NCI-H2081 (cell line): ENCODE data around the gene LIMCH1.

Source experiments
- DNase-seq, 2 experiments: peaks; one replicate each; lab custom pipeline; 2025; lab: John Stamatoyannopoulos, UW

LIMCH1 gene

DNA sequence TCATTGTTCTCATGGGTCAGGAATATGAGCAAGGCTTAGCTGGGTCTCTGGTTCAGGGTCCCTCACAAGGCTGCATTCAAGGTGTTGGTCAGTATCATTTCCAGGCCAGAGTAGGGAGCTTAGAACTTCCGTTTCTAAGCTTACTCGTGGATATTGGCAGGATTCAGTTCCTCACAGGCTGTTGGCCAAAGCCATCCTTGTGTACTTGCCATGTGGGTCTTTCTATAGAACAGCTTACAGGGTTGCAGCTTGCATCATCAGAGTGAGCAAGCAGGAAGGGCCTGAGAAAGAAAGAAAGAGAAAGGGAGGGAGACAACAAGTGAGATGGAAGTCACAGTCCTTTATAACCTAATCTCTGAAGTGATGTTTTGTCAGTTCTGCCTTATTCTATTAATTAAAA is 5.1 kb upstream of the LIMCH1 start:
- DNase-seq = no peak

DNA sequence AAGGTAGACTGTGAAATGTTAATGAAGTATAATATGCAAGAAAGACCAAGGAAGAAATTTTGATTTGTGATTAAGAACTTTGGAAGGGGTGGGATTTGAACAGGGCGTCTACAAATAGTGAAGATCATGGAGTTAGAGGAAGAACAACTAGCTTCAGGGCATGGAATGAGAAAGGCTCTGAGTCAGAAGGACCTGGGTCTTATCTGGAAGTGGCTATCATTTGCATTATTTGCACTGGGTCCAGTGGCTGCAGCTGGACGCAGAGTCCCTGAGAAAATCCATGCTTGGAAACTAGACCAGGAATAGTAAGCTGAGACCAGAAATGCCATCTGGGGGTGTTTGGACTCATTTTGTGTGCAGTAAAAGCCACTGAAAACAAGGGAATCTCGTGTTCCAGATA is 4.3 kb upstream of the LIMCH1 start:
- DNase-seq = no peak

DNA sequence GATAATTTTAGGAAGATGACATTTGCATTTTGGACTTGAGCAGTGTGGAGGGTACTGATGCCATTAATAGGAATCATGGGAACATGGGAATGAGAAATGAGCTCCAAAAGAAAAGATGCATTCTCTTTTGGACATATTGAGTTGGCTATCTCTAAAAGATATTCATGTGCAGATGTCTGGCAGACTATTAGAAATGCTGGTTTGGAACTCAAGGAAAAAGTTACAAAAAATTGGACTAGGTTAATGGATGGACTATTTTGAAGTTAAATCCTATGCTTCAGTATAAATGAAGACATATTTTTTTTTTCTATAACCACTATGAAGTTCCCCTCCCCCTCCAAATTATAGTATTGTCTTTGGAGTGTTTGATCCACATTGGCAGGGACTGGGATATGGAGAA is 3.6 kb upstream of the LIMCH1 start:
- DNase-seq = no peak

DNA sequence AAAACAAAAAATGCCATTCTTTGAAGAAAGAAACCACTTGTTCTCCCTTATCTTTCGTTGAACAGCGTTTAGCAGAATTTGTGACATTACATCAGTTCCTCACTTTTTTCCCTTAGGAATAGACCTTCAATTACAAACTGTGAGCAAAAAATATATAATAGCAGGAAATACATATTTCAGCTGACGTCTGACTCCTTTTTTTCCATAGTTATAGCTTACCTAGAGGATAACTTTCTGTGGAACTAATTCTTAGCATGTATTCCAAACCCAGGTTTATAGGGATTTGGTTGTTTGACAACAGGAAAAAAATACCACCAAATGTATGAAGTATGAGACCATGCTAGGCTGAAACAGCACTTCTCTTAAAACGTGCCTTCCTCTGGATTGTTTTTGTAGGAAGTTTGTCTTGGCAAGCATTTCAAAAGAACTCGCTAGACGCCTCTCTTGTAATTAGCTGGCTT is 2.0 kb upstream of the LIMCH1 start:
- DNase-seq = peak in 1 of 2 experiments; percentile 29

DNA sequence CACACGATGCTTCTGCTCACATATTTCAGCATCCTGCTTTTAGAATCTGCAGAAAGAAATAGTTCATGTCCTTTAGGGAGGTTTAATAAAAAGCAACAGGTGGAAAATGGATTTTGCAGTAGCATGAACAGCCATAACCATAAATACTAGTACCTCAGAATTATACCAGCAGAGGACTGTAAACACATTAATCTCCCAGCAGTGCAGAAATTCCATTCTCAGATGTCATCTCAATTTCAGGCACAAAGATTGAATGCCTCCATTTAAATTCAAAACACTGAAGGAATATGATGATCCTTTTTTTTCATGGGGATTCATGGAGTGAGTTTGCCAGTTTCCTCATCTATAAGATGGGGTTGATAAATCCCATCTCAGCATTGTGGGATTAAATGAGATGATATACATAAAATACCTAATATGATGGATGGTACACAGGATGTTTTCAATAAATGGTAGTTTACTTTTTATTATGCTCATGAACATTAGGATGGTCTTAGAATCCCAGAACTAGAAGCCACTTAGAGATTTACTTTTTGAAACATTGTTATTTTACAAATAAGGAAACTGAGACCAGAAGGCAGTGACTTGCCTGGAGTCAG is 566 bp upstream of the LIMCH1 start:
- DNase-seq = no peak

DNA sequence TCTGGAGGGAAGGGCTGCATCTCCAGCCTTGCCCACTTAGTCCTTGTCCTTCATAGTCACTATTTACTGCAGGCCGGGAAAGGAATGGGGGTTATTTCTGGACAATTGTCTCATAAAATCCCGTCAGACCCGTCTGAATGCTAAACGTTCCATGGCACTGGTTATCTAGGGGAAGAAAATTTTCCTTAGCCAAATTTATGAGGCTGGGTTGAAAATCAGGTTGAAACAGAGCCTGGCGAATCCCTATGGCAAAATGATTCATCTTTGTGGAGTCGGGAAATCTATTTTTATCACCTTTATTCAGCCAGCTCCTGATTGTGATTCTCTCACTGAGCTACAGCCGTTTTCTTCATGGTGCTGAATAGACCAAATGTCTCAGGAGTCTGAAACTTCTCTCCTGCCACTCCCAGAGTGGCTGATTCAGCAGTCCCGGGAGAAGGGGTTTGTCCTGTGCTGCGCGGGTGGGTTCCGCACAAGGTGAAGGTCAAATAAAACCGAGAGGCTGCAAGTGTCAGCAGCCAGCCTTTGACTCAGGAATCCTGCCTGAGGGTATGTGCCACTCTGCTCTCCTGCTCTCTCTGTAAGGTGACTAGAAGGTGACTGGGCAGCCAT is 1.0 kb downstream of the LIMCH1 start:
- DNase-seq = no peak

DNA sequence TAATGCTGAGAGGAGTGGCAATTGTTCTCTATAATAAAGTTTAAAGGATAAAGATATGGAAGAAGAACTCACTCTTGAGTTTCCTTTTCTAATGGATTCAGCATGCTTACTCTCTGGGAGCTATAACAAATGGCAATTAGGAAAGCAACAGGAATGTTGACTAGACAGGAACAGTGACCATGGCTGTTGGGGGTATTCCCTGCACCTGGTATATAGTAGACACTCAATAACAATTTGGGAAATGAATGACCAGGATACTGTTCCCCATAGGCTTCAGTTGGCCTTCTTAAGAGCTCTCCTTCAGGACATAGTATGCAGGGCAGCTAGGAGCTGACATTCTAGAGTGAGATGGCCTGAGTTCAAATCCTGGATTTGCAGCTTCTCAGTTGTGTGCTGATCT is 1.8 kb downstream of the LIMCH1 start:
- DNase-seq = no peak

DNA sequence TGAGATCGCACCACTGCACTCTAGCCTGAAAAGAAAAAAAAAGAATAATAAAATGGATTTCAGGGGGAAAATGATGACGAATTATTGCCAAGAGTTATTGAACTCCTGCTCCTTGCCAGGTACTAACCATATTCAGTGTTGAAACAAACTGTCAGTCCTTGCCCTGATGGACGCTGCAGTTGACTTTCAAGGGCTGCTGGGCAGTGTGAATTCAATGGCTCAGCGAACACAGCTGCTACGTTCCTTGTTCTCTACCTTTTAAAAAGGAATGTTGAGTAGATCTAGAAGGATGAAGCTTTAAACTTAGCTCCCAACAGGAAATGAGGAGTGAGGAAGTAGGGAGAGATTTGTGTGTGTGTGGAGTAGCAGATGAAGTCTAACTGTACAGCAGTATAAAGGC is 2.7 kb downstream of the LIMCH1 start:
- no peak for DNase-seq

DNA sequence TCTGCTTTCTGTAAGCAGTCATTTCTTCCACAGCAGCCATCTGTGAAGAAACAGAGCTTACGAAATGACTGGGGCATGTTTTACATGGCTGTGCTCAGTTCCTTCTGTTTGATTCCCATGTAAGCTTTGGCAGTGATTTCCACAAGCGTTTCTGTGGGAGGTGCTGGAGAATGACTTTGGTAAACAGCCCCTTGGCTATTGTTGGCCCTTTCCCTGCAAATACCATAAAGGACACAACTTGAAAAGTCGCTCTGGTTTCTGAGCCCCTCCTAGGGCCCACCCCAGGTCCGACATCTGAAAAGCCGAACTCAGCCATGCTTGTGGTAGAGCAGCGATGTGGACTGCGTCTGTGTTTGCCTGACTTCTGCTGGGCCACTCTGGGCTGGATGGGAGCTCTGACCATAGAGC is 3.7 kb downstream of the LIMCH1 start:
- no peak for DNase-seq

DNA sequence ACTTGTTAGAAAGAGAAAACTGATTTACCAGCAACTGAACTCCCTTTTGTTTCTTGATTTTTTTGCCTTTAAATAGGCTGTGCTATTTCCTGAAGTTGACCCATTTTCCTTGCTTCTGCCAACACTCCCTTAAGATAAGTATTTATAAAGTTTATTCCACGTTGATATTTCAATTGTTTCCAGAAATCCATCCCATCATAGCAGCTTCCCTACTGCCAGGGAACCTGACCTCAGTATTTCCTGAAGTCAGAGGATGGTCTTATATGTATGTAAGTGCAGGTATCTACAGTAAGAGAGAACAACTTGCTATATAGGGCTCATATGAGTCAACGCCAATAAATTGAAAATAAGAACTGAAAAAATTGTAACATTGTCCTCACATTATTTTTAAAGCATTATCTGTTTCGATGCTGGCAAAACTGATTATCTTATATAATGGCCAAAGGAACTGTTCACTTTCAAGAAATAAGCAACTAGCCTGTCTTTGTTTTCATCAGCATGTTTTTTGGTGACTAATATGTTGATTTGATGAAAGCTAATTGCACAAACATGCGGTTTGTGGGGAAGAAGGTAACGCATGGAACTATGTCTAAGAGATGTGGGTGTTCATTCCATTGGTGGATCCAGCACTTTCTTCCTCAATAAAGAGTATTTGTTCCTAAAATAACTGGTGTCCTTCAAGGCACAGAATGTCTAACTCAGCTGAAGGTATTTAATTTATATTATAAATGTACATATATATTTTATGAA is 4.7 kb downstream of the LIMCH1 start:
- no peak for DNase-seq

DNA sequence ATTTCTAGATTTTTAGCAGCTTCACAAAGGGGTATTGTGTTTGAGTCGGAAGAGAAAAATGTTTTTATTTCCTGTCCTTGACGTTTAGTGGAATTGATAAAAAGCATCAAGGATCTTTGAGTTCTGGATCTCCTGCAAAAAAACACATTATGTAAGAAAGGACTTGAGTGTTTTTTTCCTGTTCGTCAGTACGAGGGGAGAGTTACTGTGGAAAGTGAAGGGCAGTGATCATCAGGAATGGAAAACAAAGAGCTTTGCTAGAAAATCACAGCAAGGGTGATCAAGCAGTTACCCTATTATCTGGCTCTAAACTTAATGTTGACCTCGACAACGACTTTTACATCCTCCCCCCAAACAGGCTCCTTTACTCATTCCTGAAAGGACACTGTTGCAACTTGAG is 7.3 kb downstream of the LIMCH1 start:
- no peak for DNase-seq

DNA sequence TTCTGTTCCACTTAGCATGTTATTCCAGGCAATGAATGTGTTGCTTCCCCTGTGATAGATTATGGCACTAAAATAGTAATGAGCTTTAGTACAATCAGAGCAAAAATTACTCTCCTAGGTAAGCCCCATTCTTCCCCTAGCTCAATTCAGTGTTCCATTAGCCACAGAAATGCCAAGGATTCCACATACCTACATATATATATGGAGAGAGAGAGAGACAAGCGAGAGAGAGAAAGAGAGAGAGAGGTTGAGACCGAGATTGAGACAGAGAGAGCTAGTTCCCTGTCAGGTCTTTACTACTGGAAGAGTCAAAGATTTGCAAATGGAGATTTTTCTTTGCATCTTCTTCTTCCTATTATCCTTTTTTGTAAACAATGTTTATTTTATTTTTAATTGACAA is 8.7 kb downstream of the LIMCH1 start:
- DNase-seq = no peak

DNA sequence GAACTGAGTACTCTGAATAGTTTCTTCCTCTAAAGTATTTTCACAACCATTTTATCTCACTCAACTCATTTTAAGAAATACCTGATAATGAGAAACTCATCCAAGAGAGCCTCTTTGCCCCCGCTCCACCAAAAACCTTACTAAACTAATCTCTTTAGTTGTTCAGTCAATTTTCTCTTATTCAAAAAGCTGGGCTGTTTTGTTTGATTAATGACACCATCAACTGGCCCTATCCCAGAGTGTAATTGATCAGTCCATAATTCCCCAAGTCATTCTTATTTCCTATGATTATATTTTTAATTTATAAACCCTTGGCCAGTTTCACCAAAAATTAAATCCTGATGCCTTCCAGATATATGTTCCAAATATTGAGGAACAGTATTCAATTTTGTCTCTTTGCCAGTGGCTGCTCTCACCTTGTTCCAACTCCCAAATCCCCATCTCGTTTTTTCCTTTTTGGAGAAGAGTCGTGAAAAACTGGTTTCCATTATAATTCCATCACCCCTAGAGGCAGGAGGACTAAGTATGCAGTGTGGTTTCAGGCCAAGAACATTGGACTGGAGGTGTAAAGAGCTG is 10.4 kb downstream of the LIMCH1 start:
- DNase-seq = no peak

DNA sequence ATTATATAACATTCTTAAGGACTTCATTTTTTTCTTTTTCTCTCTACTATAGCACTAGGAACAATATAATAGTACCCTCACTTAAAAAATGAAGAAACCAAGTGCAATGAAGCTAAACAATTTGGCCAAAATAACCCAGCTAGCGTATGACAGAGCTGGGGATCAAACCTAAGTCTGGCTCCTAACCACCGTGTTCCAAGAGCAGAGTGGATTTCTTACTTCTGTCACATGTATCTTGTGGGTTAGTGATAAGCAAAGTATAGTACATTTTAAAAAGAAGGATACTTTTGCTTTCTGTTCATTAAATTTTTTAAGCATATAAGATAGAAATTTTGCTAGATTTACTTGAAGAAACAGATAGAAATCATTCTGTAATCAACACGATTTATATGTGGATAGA is 11.5 kb downstream of the LIMCH1 start:
- DNase-seq = no peak

DNA sequence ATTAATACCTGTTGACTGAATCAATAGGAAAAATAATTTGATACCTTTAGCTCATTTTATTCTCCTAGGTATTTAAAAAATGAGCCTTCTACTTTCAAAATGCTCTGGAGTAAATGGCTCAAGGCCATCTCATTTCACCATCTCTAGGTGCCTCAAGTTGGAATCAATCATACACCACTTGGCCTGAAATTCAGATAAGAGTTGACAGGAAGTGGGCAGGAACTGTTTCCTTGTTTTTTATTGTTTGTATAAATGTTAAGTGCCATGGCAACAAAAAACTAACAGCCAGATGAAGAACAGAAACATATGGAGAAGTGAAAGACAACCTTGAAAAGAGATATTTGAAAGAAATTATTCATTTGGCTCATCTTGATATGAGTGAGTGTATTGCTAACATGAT is 12.4 kb downstream of the LIMCH1 start:
- peak in 1 of 2 experiments; percentile 51 for DNase-seq

DNA sequence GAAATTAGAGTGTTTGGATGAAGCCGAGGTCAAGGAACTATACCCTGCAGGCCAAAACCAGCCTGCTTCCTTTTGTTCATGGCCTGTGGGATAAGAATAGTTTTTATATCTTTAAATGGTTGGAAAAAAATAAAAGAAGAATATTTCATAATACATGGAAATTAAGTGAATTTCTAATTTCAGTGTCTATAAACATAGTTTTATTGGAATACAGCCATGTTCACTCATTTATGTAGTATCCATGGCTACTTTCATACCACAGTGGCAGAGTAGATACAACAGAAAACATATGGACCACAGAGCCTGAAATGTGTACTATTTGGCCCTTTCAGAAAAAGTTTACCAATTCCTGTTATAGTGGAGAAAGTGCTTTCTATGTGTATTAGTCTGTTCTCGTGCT is 13.6 kb downstream of the LIMCH1 start:
- no peak for DNase-seq

DNA sequence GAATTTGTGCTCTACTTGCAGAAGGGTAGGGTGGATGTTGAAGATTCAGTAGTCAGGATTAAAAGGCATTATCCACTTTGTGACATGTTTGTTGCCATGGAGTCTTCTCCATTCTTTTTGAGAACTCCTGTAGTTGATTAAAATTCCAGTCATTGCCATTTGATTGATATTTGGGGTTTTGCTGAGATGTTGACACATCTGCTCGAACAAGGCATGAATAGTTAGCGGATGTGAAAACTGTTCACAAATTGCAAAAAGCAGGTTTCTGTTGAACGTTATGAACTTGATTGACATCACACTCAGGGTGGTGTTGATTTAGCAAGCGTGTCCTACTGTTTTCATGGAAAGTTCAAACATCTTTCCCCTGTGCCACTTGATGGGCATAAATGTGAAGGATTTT is 16.9 kb downstream of the LIMCH1 start:
- DNase-seq = no peak

DNA sequence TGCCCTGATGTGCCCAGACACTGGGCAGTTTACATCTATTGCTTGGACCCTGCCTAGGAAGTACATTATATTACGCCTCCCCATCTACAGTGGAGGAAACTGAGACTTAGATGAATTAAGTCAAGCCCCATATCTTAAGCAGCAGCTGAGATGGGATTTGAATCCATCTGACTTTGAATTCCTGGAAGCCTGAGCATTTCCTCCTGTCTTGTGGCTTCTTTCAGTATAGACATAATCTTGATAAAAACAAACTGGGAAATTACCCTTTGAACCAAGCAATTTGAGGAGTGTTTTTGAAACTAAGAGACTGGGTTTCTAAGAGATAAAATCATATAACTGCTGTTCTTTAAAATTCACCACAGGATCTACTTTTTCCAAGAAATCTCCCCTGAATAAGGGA is 18.6 kb downstream of the LIMCH1 start:
- no peak for DNase-seq

DNA sequence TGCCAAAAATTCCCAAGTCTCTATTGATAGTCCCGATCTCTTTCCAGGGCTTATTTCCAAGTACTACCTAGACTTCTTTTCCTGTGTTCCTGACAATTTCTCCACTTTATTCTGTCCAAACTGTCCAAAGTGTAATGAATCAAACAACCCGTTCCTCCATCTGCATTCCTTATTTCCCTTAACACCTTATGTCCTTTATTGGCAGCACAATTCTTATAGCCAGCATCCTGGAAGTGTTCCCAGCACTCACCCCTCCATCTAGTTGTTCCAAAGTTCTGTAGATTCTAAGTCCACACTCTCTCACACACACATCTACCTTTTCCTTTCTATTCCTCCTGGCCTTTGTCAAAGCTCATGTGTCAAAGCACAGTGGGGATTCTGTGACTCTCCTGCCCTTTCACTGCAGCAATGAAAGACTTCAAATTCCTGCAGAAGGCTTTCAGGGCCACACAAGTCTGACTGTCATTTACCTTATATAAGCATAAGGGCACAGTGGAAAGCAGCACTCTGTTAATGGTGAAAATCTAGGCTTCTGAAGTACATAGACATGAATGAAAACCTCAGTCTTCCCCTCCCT is 22.1 kb downstream of the LIMCH1 start:
- DNase-seq = no peak

DNA sequence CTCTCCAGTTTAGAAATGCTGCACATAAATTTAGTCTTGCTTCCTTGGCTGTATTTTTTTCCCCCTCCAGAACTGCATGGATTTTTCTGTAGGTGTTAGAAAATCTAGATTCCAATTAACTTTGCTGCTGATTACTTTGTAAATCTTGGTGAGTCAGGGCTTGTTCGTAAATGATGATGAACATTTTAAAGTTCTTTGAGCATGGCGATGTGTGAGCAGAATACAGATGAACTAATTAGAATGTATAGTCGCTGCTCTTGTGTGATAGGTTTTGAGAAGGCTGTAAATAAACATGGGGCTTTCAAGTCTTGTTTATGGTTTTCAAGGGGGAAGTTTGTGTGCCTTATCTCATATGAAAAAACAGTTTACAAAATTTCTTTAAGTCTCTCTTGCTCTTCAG is 23.3 kb downstream of the LIMCH1 start:
- DNase-seq = no peak

DNA sequence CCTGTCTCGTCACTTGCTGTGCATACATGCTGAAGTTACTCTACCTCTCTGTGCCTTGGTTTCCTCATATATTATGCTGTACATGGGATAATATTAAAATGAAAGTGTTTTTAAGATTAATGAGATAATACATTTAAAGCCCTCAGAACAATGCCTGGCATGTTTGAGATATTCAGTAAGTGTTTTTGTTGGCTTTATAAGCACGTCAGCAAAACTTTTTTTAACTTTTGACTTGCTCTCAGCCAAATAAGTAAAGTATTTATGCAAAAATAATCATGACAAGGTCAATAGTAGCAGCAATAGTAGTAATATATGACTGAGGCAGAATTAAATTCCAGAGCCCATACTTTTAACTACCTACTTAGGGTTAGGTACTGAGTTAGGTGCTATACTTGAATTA is 29.2 kb downstream of the LIMCH1 start:
- DNase-seq = no peak

DNA sequence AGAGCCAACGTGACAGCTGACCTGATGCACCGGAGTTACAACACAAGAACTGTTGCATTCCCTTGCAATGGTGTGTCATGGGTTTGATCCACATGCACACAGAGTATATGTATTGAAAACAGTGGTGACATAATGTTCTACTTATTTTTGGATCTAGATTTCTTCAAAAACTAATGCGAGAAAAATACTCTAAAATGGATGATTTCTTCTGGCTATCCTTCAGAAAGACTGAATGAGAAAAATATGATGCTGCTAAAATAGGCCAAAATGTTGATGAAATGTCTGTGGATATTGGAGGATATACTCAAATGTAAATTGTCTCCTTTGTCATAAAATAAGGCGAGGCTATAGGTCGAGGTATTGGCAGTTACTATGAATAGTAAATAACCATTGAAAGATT is 30.4 kb downstream of the LIMCH1 start:
- no peak for DNase-seq

DNA sequence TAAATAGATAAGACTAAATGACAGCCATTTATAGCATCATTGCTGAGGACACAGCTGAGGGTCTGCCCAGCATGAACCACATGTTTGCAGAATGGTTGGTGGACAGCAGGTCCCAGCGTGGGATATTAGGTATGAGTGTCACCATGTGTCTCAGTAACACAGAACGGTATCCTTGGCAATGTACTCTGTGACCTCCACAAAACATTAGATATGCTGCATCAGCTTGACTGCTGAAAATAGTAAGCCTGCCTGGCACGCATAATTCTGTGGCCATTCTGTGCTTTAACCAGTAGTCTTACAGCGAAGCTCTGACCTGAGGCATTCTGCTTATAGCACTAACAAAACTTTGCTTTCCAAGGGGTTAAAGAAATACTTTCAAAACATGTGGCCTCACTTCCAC is 32.0 kb downstream of the LIMCH1 start:
- no peak for DNase-seq
